SK-N-SH (cell line): ENCODE results near the gene LPA. TPM values are rescaled to one million over a fixed set of nuclear protein-coding genes. Genes with fewer than 3 reads are reported as not detected.
"Not testable (repeated sequence)": the region's sequence is repeated elsewhere in the genome, so short reads cannot be mapped to it uniquely, and the experiment has no call there.

ENCODE experiments used
- CTCF ChIA-PET: fragments of 300-600, 350-600 bp; formaldehyde crosslinking; extraction: SDS; loops from one replicate; lab custom pipeline; 2021; lab: Yijun Ruan, JAX
- POLR2A ChIA-PET: fragments of 350-600 bp; sonication (Branson Sonifier 250); formaldehyde crosslinking; extraction: SDS; loops from one replicate; lab custom pipeline; 2020; ENCODE audit warnings: antibody characterized with exemption, inconsistent platforms; lab: Yijun Ruan, JAX
- DNase-seq: peaks from one replicate; pipeline ENCODE4 v3.0.0; 2012
- H2AFZ ChIP-seq: fragments of 200-600 bp; sonication (generic); 2 replicates; pipeline ENCODE4 v1.8.1; 2016; ENCODE audit warnings: antibody characterized with exemption, mild to moderate bottlenecking, low read depth
- H3F3A ChIP-seq: fragments of 200-600 bp; sonication (generic); replicated peaks from 2 replicates; pipeline ENCODE3; 2016; ENCODE audit warnings: antibody characterized with exemption, mild to moderate bottlenecking; ENCODE audit not compliant: insufficient read depth
- H3K27ac ChIP-seq, 2 experiments: fragments of 200-500 bp in 1 of 2; fragments of 200-600 bp in 1 of 2; sonication (Bioruptor generic) in 1 of 2; sonication (generic), shearing (Covaris generic) in 1 of 2; 2 replicates each; pipeline versions ENCODE4 v1.5.1 to v1.6.1; 2014 to 2016; ENCODE audit warnings: low read depth in 2 of 2, inconsistent platforms in 1 of 2, low read length in 1 of 2, mild to moderate bottlenecking in 1 of 2, mixed read lengths in 1 of 2
- H3K27me3 ChIP-seq: fragments of 200-600 bp; sonication (generic), shearing (Covaris generic); 2 replicates; pipeline ENCODE4 v1.6.1; 2016; ENCODE audit warnings: mixed run types; ENCODE audit not compliant: insufficient read depth
- H3K36me3 ChIP-seq, 2 experiments: fragments of 200-500 bp in 1 of 2; fragments of 200-600 bp in 1 of 2; sonication (Bioruptor generic) in 1 of 2; sonication (generic) in 1 of 2; replicated peaks in 1 of 2; 2 replicates each; pipeline versions ENCODE3 to v1.5.1; 2014 to 2016; ENCODE audit warnings: low read length in 1 of 2, mild to moderate bottlenecking in 1 of 2; ENCODE audit not compliant: insufficient read depth in 2 of 2, control insufficient read depth in 1 of 2
- H3K4me1 ChIP-seq, 2 experiments: fragments of 200-500 bp in 1 of 2; fragments of 200-600 bp in 1 of 2; sonication (Bioruptor generic) in 1 of 2; sonication (generic), shearing (Covaris generic) in 1 of 2; 2 replicates each; pipeline versions ENCODE4 v1.5.1 to v1.6.1; 2014 to 2016; ENCODE audit warnings: low read depth in 1 of 2, low read length in 1 of 2, mixed run types in 1 of 2; ENCODE audit not compliant: insufficient read depth in 2 of 2, control insufficient read depth in 1 of 2
- H3K4me2 ChIP-seq: fragments of 200-600 bp; sonication (generic), shearing (Covaris generic); 2 replicates; pipeline ENCODE4 v1.6.1; 2017; ENCODE audit warnings: mixed run types
- H3K4me3 ChIP-seq, 2 experiments: fragments of 200-500 bp in 1 of 2; fragments of 200-600 bp in 1 of 2; sonication (Bioruptor generic) in 1 of 2; sonication (generic), shearing (Covaris generic) in 1 of 2; 2 replicates each; pipeline versions ENCODE4 v1.5.1 to v1.8.1; 2014 to 2016; ENCODE audit warnings: low read depth in 2 of 2, inconsistent platforms in 1 of 2, low read length in 1 of 2, mild to moderate bottlenecking in 1 of 2, mixed read lengths in 1 of 2, moderate library complexity in 1 of 2
- H3K79me2 ChIP-seq: fragments of 200-600 bp; sonication (generic); 2 replicates; pipeline ENCODE4 v1.8.1; 2017; ENCODE audit warnings: mild to moderate bottlenecking; ENCODE audit not compliant: insufficient read depth
- H3K9ac ChIP-seq: fragments of 200-600 bp; sonication (generic); 2 replicates; pipeline ENCODE4 v1.6.1; 2017; ENCODE audit warnings: mixed run types
- H3K9me2 ChIP-seq: fragments of 200-600 bp; sonication (generic); 2 replicates; pipeline ENCODE4 v1.6.1; 2017; ENCODE audit warnings: mixed run types
- H3K9me3 ChIP-seq: fragments of 200-600 bp; sonication (generic); 2 replicates; pipeline ENCODE4 v1.6.1; 2017; ENCODE audit warnings: mixed run types, mild to moderate bottlenecking, moderate library complexity
- H4K20me1 ChIP-seq: fragments of 200-600 bp; sonication (generic); 2 replicates; pipeline ENCODE4 v1.6.1; 2017; ENCODE audit warnings: mild to moderate bottlenecking, mixed run types; ENCODE audit not compliant: insufficient read depth
- ELF1 ChIP-seq: IDR thresholded peaks from 2 replicates; pipeline ENCODE4 v1.4.0; 2012
- EZH2phosphoT487 ChIP-seq: fragments of 200-600 bp; sonication (generic); IDR thresholded peaks from 2 replicates; pipeline ENCODE4 v1.6.1; 2017; ENCODE audit warnings: low read depth, mixed run types, mild to moderate bottlenecking, antibody characterized with exemption, moderate library complexity, borderline replicate concordance
- FOSL2 ChIP-seq: IDR thresholded peaks from 2 replicates; pipeline ENCODE4 v1.4.0; 2012; ENCODE audit warnings: low read depth, mild to moderate bottlenecking, moderate library complexity, borderline replicate concordance
- MEF2A ChIP-seq: IDR thresholded peaks from 2 replicates; pipeline ENCODE4 v1.4.0; 2012; ENCODE audit warnings: low read depth, borderline replicate concordance
- MXI1 ChIP-seq: IDR thresholded peaks from 2 replicates; pipeline ENCODE4 v1.6.1; 2012; ENCODE audit warnings: mild to moderate bottlenecking, low read depth, low read length, improper control_type of control experiment
- NFIC ChIP-seq: IDR thresholded peaks from 2 replicates; pipeline ENCODE4 v1.4.0; 2012; ENCODE audit warnings: borderline replicate concordance
- NRF1 ChIP-seq: IDR thresholded peaks from 2 replicates; pipeline ENCODE4 v1.6.1; 2012; ENCODE audit warnings: low read depth, mild to moderate bottlenecking, low read length
- RAD21 ChIP-seq: IDR thresholded peaks from 2 replicates; pipeline ENCODE4 v1.6.1; 2012; ENCODE audit warnings: mild to moderate bottlenecking, low read length
- YY1 ChIP-seq: IDR thresholded peaks from 2 replicates; pipeline ENCODE4 v1.4.0; 2012; ENCODE audit warnings: low read depth, mild to moderate bottlenecking
- WGBS: methylation state at CpG from one replicate; pipeline ENCODE4 v1.1.6; 2017; ENCODE audit warnings: low lambda C conversion rate; 5-methylcytosine and 5-hydroxymethylcytosine counted together
- polyA plus RNA-seq, 3 experiments: library from polyadenylated mRNA; depleted of rRNA; stranded (reverse); fragments of >200 nt; gene quantifications; 2 replicates each; pipeline ENCODE4 v1.2.3, GENCODE V29; 2012
- TF ChIP-seq, protein P1 (sequence below): IDR thresholded peaks from 2 replicates; pipeline ENCODE4 v1.4.0; 2012; ENCODE audit warnings: low read depth, borderline replicate concordance
- TF ChIP-seq, protein P2 (sequence below): fragments of 150-350 bp; IDR thresholded peaks from 2 replicates; pipeline ENCODE4 v1.6.1; 2017; ENCODE audit warnings: antibody characterized with exemption, low read length, low read depth, borderline replicate concordance
- TF ChIP-seq, protein P3 (sequence below): fragments of 150-350 bp; IDR thresholded peaks from 2 replicates; pipeline ENCODE4 v1.6.1; 2016; ENCODE audit warnings: mild to moderate bottlenecking, low read depth, low read length
- TF ChIP-seq, protein P4 (sequence below): IDR thresholded peaks from 2 replicates; pipeline ENCODE4 v1.4.0; 2012; ENCODE audit warnings: low read depth, borderline replicate concordance

LPA gene
- polyA plus RNA-seq, 1 of the 3 experiments (the other 2 are of a cell fraction): not detected

DNA sequence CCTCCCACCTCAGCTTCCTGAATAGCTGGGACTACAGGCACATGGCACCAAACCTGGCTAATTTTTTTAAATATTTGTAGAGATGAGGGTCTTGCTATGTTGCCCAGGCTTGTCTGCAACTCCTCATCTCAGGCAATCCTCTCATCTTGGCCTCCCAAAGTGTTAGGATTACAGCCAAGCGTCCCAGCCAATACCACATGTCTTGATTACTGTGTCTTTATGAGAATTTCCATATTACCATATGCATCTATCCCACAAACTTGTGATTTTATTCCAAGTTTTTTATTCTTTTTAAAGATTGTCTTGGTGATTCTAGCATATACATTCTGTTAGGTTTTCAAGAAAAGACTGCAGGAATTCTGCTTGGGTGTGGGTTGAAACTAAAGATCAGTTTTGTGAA is 82.7 kb downstream of the LPA start:
- no peaks in the 10 kb centered on the region for H3K9me2 ChIP-seq
- H3F3A ChIP-seq: no peaks in the 10 kb centered on the region
- H3K4me2 ChIP-seq: no peak overlapping the region
- H3K79me2 ChIP-seq: no peaks in the 10 kb centered on the region
- H3K36me3 ChIP-seq: no peaks in the 10 kb centered on the region
- no peak overlapping the region for H3K27ac ChIP-seq
- no peak overlapping the region for H3K4me3 ChIP-seq
- H3K27me3 ChIP-seq: no peaks in the 10 kb centered on the region
- no peaks in the 10 kb centered on the region for H3K9me3 ChIP-seq
- ChIA-PET CTCF (no interaction called here), POLR2A (no interaction called here)
- H4K20me1 ChIP-seq: no peaks in the 10 kb centered on the region
- no peak overlapping the region for H2AFZ ChIP-seq
- TF ChIP-seq MEF2A (no peak), NRF1 (no peak), YY1 (no peak), FOSL2 (no peak), MXI1 (no peak)
- TF ChIP-seq, protein P1, sequence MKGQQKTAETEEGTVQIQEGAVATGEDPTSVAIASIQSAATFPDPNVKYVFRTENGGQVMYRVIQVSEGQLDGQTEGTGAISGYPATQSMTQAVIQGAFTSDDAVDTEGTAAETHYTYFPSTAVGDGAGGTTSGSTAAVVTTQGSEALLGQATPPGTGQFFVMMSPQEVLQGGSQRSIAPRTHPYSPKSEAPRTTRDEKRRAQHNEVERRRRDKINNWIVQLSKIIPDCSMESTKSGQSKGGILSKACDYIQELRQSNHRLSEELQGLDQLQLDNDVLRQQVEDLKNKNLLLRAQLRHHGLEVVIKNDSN: no peak
- TF ChIP-seq, protein P2, sequence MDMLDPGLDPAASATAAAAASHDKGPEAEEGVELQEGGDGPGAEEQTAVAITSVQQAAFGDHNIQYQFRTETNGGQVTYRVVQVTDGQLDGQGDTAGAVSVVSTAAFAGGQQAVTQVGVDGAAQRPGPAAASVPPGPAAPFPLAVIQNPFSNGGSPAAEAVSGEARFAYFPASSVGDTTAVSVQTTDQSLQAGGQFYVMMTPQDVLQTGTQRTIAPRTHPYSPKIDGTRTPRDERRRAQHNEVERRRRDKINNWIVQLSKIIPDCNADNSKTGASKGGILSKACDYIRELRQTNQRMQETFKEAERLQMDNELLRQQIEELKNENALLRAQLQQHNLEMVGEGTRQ: no peak
- no peak overlapping the region for H3K9ac ChIP-seq
- no peaks in the 10 kb centered on the region for H3K4me1 ChIP-seq
- no peak for DNase-seq
- WGBS: 5% methylated on average over 1 of the region's 1 CpG

DNA sequence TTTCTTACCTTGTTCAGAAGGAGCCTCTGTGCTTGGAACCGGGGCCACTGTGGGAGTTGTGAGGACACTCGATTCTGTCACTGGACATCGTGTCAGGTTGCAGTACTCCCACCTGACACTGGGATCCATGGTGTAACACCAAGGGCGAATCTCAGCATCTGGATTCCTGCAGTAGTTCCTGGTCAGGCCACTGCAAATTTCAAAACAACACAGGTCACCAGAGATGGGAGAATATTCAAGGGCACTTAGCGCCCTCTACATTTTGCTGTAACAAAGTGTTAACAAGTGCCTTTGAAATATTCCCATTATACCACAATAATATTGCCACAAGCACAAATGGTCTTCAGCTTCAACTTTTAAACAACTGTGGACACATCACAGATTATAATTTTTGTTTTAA is 85.6 kb downstream of the LPA start:
- H3K9me2 ChIP-seq, H4K20me1 ChIP-seq, H3K4me3 ChIP-seq, H3K9ac ChIP-seq, POLR2A ChIA-PET, DNase-seq, H3K36me3 ChIP-seq, H3K9me3 ChIP-seq, H3K4me2 ChIP-seq, H3K27me3 ChIP-seq, H3K27ac ChIP-seq, H3K79me2 ChIP-seq, H3F3A ChIP-seq, CTCF ChIA-PET, H3K4me1 ChIP-seq, H2AFZ ChIP-seq: not testable (repeated sequence)
- 0% methylated on average over 5 of the region's 5 CpGs for WGBS

DNA sequence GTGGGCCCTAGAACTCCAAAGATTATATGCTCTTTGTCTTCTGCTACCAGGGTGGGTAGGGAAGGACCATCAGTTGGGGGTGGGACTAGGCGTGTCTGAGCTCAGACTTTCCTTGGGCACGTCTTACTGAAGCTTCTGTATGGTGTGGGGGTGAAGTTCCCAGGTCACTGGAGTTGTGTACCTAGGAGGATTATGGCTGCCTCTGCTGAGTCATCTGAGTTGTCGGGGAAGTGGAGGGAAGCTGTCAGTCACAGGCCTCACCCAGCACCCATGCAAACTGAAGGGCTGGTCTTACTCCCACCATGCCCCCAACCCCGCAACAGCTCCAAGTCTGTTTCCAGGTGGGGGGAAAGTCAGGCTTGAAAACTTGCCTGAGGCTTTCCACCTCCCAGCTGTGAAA is 90.1 kb downstream of the LPA start:
- CTCF ChIA-PET: no interaction called here
- H3F3A ChIP-seq: no peaks in the 10 kb centered on the region
- no peak for DNase-seq
- H3K9me3 ChIP-seq: no peaks in the 10 kb centered on the region
- H4K20me1 ChIP-seq: no peaks in the 10 kb centered on the region
- no peak overlapping the region for H3K27ac ChIP-seq
- no peak overlapping the region for H2AFZ ChIP-seq
- no peaks in the 10 kb centered on the region for H3K79me2 ChIP-seq
- H3K4me3 ChIP-seq: no peak overlapping the region
- H3K36me3 ChIP-seq: no peaks in the 10 kb centered on the region
- no peaks in the 10 kb centered on the region for H3K4me1 ChIP-seq
- no peaks in the 10 kb centered on the region for H3K27me3 ChIP-seq
- POLR2A ChIA-PET: no interaction called here
- 0% methylated on average over 3 of the region's 4 CpGs for WGBS
- TF ChIP-seq MEF2A (no peak), ELF1 (no peak), EZH2phosphoT487 (no peak), NFIC (no peak), MXI1 (no peak), RAD21 (no peak)
- TF ChIP-seq, protein P3, sequence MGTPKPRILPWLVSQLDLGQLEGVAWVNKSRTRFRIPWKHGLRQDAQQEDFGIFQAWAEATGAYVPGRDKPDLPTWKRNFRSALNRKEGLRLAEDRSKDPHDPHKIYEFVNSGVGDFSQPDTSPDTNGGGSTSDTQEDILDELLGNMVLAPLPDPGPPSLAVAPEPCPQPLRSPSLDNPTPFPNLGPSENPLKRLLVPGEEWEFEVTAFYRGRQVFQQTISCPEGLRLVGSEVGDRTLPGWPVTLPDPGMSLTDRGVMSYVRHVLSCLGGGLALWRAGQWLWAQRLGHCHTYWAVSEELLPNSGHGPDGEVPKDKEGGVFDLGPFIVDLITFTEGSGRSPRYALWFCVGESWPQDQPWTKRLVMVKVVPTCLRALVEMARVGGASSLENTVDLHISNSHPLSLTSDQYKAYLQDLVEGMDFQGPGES: no peak
- TF ChIP-seq, protein P4, sequence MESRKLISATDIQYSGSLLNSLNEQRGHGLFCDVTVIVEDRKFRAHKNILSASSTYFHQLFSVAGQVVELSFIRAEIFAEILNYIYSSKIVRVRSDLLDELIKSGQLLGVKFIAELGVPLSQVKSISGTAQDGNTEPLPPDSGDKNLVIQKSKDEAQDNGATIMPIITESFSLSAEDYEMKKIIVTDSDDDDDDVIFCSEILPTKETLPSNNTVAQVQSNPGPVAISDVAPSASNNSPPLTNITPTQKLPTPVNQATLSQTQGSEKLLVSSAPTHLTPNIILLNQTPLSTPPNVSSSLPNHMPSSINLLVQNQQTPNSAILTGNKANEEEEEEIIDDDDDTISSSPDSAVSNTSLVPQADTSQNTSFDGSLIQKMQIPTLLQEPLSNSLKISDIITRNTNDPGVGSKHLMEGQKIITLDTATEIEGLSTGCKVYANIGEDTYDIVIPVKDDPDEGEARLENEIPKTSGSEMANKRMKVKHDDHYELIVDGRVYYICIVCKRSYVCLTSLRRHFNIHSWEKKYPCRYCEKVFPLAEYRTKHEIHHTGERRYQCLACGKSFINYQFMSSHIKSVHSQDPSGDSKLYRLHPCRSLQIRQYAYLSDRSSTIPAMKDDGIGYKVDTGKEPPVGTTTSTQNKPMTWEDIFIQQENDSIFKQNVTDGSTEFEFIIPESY: no peak
- no peaks in the 10 kb centered on the region for H3K9me2 ChIP-seq
- no peak overlapping the region for H3K4me2 ChIP-seq
- H3K9ac ChIP-seq: no peak overlapping the region

DNA sequence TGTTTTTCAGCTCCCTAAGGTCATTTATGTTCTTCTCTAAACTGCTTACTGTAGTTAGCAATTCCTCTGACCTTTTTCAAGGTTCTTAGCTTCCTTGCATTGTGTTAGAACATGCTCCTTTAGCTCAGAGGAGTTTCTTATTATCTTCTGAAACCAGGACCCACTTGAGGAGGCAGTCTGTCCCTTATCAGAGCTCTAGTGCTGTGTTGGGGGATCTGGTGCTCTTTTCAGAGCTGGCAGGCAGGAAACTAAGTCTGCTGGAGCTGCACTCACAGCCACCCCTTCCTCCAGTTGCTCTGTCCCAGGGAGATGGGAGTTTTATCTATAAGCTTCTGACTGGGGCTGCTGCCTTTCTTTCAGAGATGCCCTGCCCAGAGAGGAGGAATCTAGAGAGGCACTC is 92.9 kb downstream of the LPA start:
- H4K20me1 ChIP-seq, H3K4me2 ChIP-seq, H3K9me3 ChIP-seq, H3K9ac ChIP-seq, H3K4me1 ChIP-seq, POLR2A ChIA-PET, H3K4me3 ChIP-seq, H3K27me3 ChIP-seq, DNase-seq, H3K79me2 ChIP-seq, H3K9me2 ChIP-seq, H3F3A ChIP-seq, H3K36me3 ChIP-seq, H2AFZ ChIP-seq, H3K27ac ChIP-seq: not testable (repeated sequence)
- CTCF ChIA-PET: interaction anchor here (1.5 kb wide), 1 partner anchor 51 kb away, joined by 6 read pairs; no protein-coding TSS in a partner anchor
